A673 (cell line): Measurements from ENCODE around the gene TNFRSF9. TPM values are rescaled to one million over a fixed set of nuclear protein-coding genes. Genes with fewer than 3 reads are reported as not detected.

Source experiments
- BruUV-seq: library from RNA; stranded (reverse); fragments of 400-500 nt; replicated peaks from 2 replicates; lab custom pipeline; 2021; lab: Mats Ljungman, UMichigan
- CTCF ChIA-PET: fragments of 300-600 bp; sonication (Branson Sonifier 250); formaldehyde crosslinking; loops from one replicate; lab custom pipeline; 2022; ENCODE audit warnings: antibody characterized with exemption; lab: Charles Lee
- POLR2A ChIA-PET: fragments of 300-600 bp; sonication (Branson Sonifier 250); formaldehyde crosslinking; loops from one replicate; lab custom pipeline; 2022; ENCODE audit warnings: antibody characterized with exemption; ENCODE audit not compliant: low non-redundant PET; lab: Charles Lee
- DNase-seq: peaks from one replicate; pipeline ENCODE4 v3.0.0-alpha.2; 2015; ENCODE audit warnings: low spot score
- H3K27ac ChIP-seq: fragments of 200-600 bp; sonication (generic); 2 replicates; pipeline ENCODE4 v1.5.1; 2016; ENCODE audit warnings: mixed run types, low read depth, mild to moderate bottlenecking, mixed read lengths, antibody characterized with exemption, low read length; ENCODE audit not compliant: poor library complexity, severe bottlenecking
- H3K27me3 ChIP-seq: fragments of 200-600 bp; sonication (generic); replicated peaks from 2 replicates; pipeline ENCODE4 v1.6.1; 2017; ENCODE audit warnings: mixed run types, low read depth, mild to moderate bottlenecking, mixed read lengths, antibody characterized with exemption, low read length; ENCODE audit not compliant: insufficient read depth, poor library complexity
- H3K36me3 ChIP-seq: fragments of 200-600 bp; sonication (generic); 2 replicates; pipeline ENCODE4 v1.6.1; 2016; ENCODE audit warnings: mixed run types, mild to moderate bottlenecking, mixed read lengths, antibody characterized with exemption, low read length; ENCODE audit not compliant: insufficient read depth, poor library complexity, severe bottlenecking
- H3K4me1 ChIP-seq: fragments of 200-600 bp; sonication (generic); 2 replicates; pipeline ENCODE4 v1.6.1; 2017; ENCODE audit warnings: mixed run types, mild to moderate bottlenecking, mixed read lengths, antibody characterized with exemption, low read length; ENCODE audit not compliant: insufficient read depth, poor library complexity, severe bottlenecking
- H3K4me3 ChIP-seq: fragments of 200-600 bp; sonication (generic); 2 replicates; pipeline ENCODE4 v1.5.1; 2016; ENCODE audit warnings: low read depth, mixed run types, mild to moderate bottlenecking, mixed read lengths, low read length; ENCODE audit not compliant: poor library complexity, severe bottlenecking
- H3K9me3 ChIP-seq: fragments of 200-600 bp; sonication (generic); 2 replicates; pipeline ENCODE4 v1.6.1; 2016; ENCODE audit warnings: mixed run types, low read depth, mild to moderate bottlenecking, mixed read lengths, antibody characterized with exemption, low read length; ENCODE audit not compliant: poor library complexity, severe bottlenecking
- EZH2 ChIP-seq: fragments of 200-600 bp; sonication (generic); IDR thresholded peaks from 2 replicates; pipeline ENCODE4 v1.6.1; 2017; ENCODE audit warnings: borderline replicate concordance, low read depth, mild to moderate bottlenecking, mixed read lengths, antibody characterized with exemption, low read length; ENCODE audit not compliant: poor library complexity, severe bottlenecking
- intact Hi-C: fragments of 100-400 bp; cut with micrococcal nuclease; formaldehyde crosslinking; loops from one replicate; pipeline ENCODE4 v1.10.0; 2022; ENCODE audit not compliant: unreplicated experiment
- total RNA-seq: library from RNA; stranded (reverse); gene quantifications from 2 replicates; pipeline ENCODE4 v1.2.3, GENCODE V29; 2021
- TF ChIP-seq, protein P1 (sequence below): fragments of 300-800, 200-600 bp; sonication (generic); conservative IDR thresholded peaks from 2 replicates; pipeline ENCODE4 v1.5.1; 2017; ENCODE audit warnings: low read depth, mild to moderate bottlenecking, antibody characterized with exemption, low read length, moderate library complexity, mixed read lengths

TNFRSF9 gene
- total RNA-seq, 1 experiment from 2014 or later, result 1.8 TPM

- DNase-seq, result no peak
- TF ChIP-seq, protein P1, sequence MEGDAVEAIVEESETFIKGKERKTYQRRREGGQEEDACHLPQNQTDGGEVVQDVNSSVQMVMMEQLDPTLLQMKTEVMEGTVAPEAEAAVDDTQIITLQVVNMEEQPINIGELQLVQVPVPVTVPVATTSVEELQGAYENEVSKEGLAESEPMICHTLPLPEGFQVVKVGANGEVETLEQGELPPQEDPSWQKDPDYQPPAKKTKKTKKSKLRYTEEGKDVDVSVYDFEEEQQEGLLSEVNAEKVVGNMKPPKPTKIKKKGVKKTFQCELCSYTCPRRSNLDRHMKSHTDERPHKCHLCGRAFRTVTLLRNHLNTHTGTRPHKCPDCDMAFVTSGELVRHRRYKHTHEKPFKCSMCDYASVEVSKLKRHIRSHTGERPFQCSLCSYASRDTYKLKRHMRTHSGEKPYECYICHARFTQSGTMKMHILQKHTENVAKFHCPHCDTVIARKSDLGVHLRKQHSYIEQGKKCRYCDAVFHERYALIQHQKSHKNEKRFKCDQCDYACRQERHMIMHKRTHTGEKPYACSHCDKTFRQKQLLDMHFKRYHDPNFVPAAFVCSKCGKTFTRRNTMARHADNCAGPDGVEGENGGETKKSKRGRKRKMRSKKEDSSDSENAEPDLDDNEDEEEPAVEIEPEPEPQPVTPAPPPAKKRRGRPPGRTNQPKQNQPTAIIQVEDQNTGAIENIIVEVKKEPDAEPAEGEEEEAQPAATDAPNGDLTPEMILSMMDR, result no peak
- no peak for TF ChIP-seq EZH2
- BruUV-seq, result no TSS peak
- Histone ChIP-seq H3K36me3 (no peaks in the 10 kb centered on the region), H3K4me3 (no peak overlapping the region), H3K27ac (no peak overlapping the region), H3K27me3 (no peaks in the 10 kb centered on the region), H3K9me3 (no peaks in the 10 kb centered on the region), H3K4me1 (no peaks in the 10 kb centered on the region)
- intact Hi-C loops, result no loop called here
- ChIA-PET CTCF (no interaction called here), POLR2A (no interaction called here)
These were observed 9.2 kb downstream of the TNFRSF9 start for GRCh38 chr1:7931446-7931812.

DNA sequence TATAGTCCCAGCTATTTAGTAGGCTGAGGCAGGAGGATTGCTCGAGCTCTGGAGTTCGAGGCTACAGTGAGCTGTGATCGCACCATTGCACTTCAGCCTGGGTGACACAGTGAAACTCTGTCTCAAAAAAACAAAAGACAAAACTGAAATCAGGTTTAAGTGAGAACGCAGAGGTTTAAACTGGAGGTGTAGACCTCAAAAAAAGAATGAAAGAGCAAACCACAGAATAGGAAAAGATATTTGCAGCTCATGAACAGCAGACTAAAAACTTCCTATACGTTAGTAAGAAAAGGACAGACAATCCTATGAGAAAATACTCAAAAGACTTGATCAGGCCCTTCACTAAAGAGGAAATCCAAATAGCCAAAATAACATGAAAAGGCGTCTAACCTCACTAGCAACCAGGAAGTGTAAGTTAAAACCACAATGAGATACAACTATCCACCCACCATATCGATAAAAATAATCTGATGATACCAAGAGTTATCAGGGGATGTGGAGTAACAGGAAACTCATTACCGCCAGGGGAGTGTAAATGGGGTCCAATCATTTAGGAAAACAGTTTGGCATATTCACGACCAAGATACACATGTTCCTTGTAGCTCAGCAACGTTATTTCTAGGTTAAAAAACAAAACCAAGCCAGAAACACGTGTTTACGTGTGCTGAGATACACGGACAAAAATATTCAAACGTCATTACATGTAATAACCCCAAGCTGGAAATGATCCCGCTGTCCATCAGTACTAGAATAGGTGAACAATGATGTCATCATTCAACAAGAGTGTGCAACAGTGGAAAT lies 9.8 kb downstream of the TNFRSF9 start:
- H3K9me3 ChIP-seq, result no peaks in the 10 kb centered on the region
- TF ChIP-seq EZH2, result no peak
- TF ChIP-seq, protein P1, result no peak
- no peak for DNase-seq
- H3K27me3 ChIP-seq, result no peaks in the 10 kb centered on the region
- ChIA-PET POLR2A (no interaction called here), CTCF (no interaction called here)
- H3K36me3 ChIP-seq, result no peaks in the 10 kb centered on the region
- intact Hi-C loops, result no loop called here
- no peak overlapping the region for H3K4me3 ChIP-seq
- no TSS peak for BruUV-seq
- no peak overlapping the region for H3K27ac ChIP-seq
- no peaks in the 10 kb centered on the region for H3K4me1 ChIP-seq

DNA sequence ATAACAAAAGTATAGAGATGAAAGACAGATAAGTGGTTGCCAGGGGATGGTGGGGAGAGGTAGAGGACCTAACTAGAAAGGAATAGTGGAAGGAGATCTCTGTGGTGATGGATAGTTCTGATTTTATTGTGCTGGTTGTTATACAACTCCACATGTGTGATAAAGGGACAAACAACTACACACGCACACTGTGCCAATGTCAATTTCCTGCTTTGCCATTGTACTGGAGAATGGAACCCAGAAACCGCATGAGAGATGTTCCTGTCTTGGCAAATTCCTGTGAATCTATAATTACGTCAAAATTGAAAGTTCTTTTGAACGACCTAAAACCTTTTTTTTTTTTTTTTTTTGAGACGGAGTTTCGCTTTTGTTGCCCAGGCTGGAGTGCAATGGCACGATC lies 11.0 kb downstream of the TNFRSF9 start:
- no peaks in the 10 kb centered on the region for H3K27me3 ChIP-seq
- H3K4me3 ChIP-seq, result no peak overlapping the region
- intact Hi-C loops, result no loop called here
- H3K9me3 ChIP-seq, result no peaks in the 10 kb centered on the region
- H3K27ac ChIP-seq, result no peak overlapping the region
- BruUV-seq, result no TSS peak
- no peaks in the 10 kb centered on the region for H3K4me1 ChIP-seq
- POLR2A ChIA-PET, result no interaction called here
- TF ChIP-seq EZH2, result no peak
- TF ChIP-seq, protein P1, result no peak
- H3K36me3 ChIP-seq, result no peaks in the 10 kb centered on the region
- DNase-seq, result no peak
- CTCF ChIA-PET, result no interaction called here
